ENCODE measurements around the gene TP53I11.

The TP53I11 gene

DNA sequence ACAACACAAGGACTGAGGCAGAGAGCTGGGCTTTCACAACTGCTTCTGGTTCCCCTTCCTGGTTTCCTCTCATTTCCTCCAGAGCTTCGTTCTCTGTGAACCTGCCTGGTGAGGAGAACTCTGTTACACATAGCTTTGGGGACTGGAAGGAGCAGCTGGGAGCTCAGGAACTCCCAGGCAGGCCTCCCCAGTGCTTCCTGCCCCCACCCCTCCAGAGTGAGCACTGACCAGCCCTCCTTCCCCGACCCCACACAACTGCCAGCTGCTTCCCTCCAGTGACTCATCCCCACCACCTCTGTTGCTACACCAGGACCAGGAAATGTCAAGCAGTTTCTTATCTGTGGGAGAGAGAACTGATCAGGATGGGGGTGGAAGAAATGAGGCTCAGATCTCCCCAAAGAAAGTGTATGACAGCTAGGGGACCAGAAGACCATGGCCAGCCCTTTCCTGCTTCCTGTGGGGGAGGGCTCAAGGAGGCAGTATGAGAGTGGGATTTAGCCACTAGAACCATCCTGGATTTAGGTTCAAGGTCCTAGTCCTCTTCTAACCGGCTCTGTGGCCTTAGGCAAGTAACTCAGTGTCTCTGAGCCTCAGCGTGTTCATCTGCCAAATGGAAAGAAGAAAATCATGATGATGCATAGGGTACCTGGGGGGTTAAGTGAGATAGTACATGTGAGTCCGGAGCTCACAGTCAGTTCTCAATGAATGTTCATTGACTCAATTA is 4.5 kb upstream of the TP53I11 start:
- no peak for DNase-seq

GRCh38 chr11:44954051-44954906 is 3.6 kb upstream of the TP53I11 start:
- DNase-seq: no peak

DNA sequence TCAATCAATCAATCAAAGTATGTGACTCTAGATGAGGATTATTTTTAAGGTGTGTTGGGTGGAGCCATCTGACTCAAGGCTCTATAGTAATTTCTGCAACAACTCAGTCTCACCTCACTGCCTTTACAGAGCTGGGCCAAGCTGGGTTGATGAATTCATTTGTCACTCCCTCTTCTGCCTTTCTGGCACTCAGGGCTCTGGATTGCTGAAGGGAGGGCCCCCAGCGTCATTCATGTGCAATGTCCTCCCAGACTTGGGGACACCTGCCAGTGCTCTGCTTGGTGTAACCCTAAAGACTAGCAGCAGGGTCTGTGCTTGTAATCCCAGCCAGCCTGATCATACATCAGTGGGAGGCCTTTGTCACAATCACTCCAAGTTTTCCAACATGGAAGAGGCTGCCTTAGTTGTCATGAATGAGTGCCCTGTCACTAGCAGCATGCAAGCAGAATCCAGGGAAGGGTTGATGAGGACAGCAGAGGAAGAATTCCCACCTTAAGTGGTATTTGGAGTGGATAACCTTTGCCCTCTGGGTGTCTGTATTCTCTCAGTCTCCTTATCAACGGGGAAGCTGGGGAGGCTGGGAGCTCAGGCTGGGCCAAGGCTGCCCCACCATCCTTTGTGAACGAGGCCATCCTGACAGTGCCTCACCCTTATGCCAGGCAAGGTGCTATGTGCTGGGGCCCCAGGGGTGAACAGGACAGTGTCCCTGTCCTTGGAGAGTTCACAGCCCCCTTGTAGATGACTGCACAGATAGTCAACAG is 2.0 kb upstream of the TP53I11 start:
- no peak for DNase-seq

GRCh38 chr11:44952082-44952481 is 1.4 kb upstream of the TP53I11 start:
- DNase-seq: no peak

DNA sequence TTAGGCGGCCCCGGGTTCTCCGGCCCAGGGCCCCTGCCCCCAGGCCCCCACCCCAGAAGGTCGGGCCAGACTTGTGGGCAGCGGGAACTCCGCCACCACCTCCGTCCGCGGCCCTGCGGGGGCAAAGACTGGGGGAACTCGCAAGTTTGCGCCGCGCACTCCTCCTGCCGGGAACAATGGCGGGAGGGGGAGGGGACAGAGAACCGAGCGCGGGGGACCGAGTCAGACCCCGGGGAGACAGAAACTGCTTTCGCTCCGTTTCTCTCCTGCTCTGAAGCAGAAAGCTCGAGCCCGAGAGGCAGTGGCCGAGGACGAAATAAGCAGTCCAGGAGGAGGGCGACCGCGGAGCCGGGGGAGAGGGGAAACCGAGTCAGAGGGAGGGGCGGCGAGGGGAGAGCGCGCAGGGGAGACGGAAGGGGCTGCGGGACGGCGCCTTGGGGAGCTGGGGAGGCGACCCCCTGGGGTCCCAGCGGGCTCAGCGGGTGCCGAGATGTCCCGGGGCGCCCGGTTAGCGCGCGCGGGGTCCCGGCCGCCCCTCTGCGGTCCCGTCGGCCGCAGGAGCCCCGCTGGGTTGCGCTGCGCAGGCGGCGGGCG is 555 bp downstream of the TP53I11 start:
- no peak for DNase-seq

GRCh38 chr11:44949160-44950030 is 1.3 kb downstream of the TP53I11 start:
- no peak for DNase-seq

DNA sequence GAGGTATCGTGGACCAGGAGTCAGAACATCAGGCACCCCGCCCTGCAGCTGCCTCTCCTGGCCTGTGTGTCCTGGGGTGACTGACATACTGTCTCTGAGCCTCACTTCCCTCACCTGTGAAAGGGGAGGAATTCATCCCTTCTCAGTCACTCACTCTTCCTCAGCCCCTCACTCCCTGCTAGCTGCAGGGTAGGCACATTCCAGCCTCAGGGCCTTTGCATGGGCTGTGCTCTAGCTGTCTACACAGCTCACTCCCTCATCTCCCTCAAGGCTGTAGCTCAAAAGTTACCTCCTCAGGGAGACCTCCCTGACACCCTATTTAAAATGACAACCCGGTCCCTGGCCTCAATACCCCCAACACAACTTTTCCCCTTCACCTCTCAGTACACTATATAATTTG is 2.5 kb downstream of the TP53I11 start:
- DNase-seq: no peak

GRCh38 chr11:44947114-44947513 is 3.6 kb downstream of the TP53I11 start:
- DNase-seq: no peak

- DNase-seq: no peak
Measured at GRCh38 chr11:44946263-44946662, 4.4 kb downstream of the TP53I11 start.

DNA sequence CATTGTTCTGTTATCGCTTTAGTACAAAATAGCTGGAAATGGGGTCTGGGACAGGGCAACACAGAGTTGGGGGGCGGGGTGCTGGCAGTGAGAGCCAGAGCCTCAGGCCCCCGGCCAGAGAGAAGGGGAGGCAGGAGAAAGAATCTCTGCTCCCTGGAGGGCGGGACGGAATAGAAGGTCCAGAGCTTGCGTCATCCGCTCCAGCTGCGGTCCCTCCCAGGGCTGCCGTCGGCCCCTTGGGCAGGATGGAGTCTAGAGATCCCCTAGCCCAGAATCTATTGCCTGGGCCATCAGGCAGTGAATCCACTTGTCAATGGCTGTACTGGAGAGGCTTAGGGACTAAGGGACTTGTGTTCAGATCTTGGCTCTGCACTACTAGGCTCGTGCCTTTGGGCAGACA is 5.0 kb downstream of the TP53I11 start:
- no peak for DNase-seq

DNA sequence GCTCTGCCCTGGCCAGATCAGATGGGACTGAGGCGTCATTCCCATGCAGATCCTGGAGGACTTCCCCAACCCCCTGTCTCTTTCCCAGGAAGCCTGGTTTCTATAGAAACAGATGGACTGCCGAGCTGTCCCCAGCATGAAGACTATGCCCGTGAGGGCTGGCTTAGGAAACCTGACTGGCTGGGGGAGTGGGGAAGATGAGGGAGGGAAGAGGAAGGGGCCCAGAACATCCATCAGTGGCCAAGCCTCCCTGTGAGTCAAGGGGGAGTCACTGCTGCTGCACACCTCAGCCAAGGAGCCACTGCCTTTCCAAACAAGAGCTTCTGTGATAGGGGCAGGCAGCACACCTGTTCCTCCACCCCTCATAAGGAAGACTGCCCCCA is 5.8 kb downstream of the TP53I11 start:
- DNase-seq: no peak

DNA sequence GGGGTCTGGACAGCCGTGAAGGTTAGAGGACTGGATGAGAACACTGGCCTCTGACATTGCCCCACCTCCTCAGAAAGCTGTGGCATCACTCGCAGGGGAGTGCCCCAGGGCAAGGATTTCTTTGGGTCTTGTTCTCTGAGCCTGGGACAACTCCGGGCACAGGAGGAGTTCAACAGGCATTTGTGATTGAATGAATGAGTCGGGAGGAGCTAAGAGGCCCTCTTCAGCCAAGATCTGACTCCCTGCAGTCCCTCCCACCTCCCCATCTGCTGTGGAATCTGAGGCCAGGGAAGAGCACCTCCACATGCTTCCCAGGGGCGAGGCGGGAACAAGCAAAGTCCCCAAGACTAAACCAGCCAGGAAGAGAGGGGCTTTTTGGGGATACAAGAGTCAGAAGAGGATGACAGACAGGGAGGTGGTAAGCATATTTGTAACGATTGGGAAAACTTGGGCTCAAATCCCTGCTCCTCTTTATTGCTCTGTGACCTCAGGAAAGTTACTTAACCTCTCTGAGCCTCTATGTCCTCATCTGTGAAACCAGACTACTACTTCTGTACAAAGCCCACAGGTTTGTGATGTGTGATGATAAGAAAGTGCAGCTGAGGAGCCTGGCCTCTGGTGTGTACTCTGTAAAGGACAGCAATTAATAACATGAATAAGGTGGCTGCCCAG is 6.4 kb downstream of the TP53I11 start:
- DNase-seq: no peak

- DNase-seq: peak; percentile 65
Measured at GRCh38 chr11:44943696-44944095, 7.0 kb downstream of the TP53I11 start.

DNA sequence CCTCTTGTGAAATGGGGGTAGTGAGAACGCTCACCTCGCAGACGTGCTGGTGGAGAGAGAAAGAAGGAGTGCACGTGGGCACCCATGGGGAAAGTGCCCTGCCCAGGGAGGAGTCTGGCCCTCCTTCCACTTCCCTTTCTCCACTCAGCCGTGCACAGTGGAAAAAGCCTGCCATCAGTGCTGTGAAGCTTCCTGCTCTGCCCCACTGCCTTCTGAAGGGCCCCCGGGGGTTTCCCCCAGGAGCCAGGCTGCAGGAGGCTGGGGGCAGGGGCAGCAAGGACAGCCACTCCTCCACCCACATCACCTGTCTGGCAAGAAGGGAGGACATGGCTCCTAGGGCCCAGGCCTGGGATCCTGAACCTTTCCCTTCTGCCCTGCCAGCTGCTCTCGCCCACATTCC is 7.6 kb downstream of the TP53I11 start:
- DNase-seq: peak; percentile 9

- DNase-seq: no peak
Measured at GRCh38 chr11:44942029-44942955, 8.4 kb downstream of the TP53I11 start.

GRCh38 chr11:44941259-44942021 is 9.2 kb downstream of the TP53I11 start:
- DNase-seq: no peak

DNA sequence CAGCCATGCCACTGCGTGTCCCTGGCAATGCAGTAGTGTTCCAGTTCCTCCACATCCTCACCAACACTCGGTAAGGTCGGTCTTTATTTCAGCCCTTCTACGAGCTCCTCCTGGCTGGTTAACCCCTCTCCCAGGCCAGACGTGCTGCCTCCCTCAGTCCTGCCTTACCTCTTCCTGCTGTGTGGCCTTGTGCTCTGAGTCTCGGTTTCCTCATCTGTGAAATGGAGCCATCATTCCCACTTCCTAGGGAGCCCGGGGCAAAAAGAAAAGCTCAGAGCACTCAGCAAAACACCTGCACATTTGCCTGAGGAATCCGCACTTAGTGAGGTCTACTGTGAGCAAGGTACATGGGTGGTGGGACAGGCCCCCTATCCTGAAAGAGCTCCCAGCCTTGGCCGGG is 9.8 kb downstream of the TP53I11 start:
- DNase-seq: no peak

DNA sequence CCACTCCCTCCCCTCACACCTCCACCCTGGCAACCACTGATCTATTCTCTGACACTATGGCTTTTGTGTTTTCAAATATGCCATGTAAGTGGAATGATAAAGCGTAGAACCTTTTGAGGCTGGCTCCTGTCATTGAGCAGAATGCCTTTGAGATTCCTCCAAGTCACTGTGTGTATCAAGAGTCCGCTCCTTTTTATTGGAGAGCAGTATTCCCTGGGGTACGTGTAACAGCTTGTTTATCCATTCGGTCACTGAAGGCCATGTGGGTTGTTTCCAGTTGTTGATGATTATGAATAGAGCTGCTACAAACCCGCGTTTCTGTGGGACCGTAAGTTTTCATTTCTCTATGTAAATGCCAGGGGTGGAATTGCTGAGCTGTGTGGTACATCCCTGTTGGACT is 10.3 kb downstream of the TP53I11 start:
- DNase-seq: no peak

- DNase-seq: no peak
Measured at GRCh38 chr11:44939673-44940395, 10.8 kb downstream of the TP53I11 start.

All from COR-L47 (cell line).